GM12872 (cell line): ENCODE data around the gene TNIK.

Source experiments
- CTCF ChIP-seq: IDR thresholded peaks from 3 replicates; pipeline ENCODE4 v1.5.1; 2011; ENCODE audit warnings: low read depth, mild to moderate bottlenecking, low read length, moderate library complexity; ENCODE audit not compliant: insufficient read depth

Gene TNIK

GRCh38 chr3:171401432-171401831 lies 58.8 kb downstream of the TNIK start:
- TF ChIP-seq CTCF, result no peak

GRCh38 chr3:171399842-171400241 lies 60.4 kb downstream of the TNIK start:
- TF ChIP-seq CTCF, result no peak

DNA sequence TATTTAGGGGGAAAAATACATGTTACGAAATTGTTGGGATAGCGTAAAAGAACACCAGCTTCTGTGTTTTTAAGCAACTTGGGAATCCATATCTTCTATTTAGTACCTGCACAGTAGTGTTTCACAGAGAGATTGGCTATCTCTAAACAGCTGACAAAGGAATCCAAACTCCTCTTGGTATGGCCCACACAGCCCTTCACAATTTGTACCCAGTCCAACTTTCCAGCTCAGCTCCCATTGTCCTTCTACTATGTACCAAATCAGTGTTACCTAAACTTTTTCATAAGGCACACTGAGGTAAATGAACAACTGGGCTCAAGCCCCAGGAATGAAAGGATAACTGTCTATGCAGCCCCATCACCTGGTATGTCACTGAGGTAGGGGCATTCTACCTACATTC lies 61.9 kb downstream of the TNIK start:
- TF ChIP-seq CTCF, result no peak

DNA sequence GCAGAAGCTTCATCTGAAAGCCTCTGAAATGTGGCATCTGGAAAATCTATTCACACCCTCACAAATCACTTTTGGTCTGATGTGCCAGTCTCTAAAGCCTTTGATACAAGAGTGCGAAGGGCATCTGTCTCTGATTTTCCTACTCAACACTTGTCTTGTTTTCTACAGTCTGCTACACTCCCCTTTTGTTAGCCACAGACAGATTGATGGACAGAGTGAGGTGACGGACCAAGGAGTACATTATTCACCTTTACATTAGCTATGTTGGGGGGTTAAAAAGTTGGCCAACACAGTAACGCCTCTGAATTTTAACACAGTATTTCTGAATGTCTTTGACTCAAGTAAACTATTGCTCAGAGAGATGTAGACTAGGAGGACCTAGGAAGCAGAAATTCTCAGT lies 63.1 kb downstream of the TNIK start:
- TF ChIP-seq CTCF, result no peak

GRCh38 chr3:171396048-171396447 lies 64.2 kb downstream of the TNIK start:
- no peak for TF ChIP-seq CTCF

- no peak for TF ChIP-seq CTCF
Measured at GRCh38 chr3:171393032-171393744, 67.0 kb downstream of the TNIK start.

- TF ChIP-seq CTCF, result no peak
Measured at GRCh38 chr3:171391432-171391831, 68.8 kb downstream of the TNIK start.
